Body of pancreas (tissue), 4 donors: ENCODE measurements around the gene PTPN9. TPM values are rescaled to one million over a fixed set of nuclear protein-coding genes. Genes with fewer than 3 reads are reported as not detected.
"Not testable (repeated sequence)": the region's sequence is repeated elsewhere in the genome, so short reads cannot be mapped to it uniquely, and the experiment has no call there.

Experiments
- ATAC-seq: fragments of 150-250 bp; one replicate; pipeline ENCODE4 v1.9.1; 2016
- DNase-seq, 4 donors: peaks; one replicate each; pipeline ENCODE4 v3.0.0-alpha.2; 2019
- H3K27ac ChIP-seq, 4 donors: fragments of 200-600 bp; sonication (generic); 1 replicate in 3 of 4; 2 replicates in 1 of 4; pipeline versions ENCODE4 v1.5.1 to v1.6.1; 2016 to 2019; ENCODE audit warnings: mild to moderate bottlenecking in 1 of 4, mixed read lengths in 1 of 4, moderate library complexity in 1 of 4
- H3K27me3 ChIP-seq, 2 donors: fragments of 200-600 bp; sonication (generic); one replicate each; pipeline ENCODE4 v1.6.0; 2016; ENCODE audit warnings: mild to moderate bottlenecking in 1 of 2
- H3K36me3 ChIP-seq, 2 donors: fragments of 200-600 bp; sonication (generic); replicated peaks in 1 of 2; 2 replicates each; pipeline ENCODE4 v1.5.1; 2016; ENCODE audit warnings: low read depth in 2 of 2; ENCODE audit not compliant: insufficient read depth in 1 of 2
- H3K4me1 ChIP-seq: fragments of 200-600 bp; sonication (generic); one replicate; pipeline ENCODE4 v1.6.0; 2016
- H3K4me3 ChIP-seq, 2 donors: fragments of 200-600 bp; sonication (generic); 1 replicate in 1 of 2; 2 replicates in 1 of 2; pipeline ENCODE4 v1.5.1; 2016 to 2019
- H3K9me3 ChIP-seq, 3 donors: fragments of 200-600 bp; sonication (generic); 1 replicate in 2 of 3; 2 replicates in 1 of 3; pipeline ENCODE4 v1.5.1; 2016
- CTCF ChIP-seq, 7 experiments: fragments of 450-650 bp in 4 of 7; fragments of 200-600 bp in 3 of 7; sonication (generic) in 3 of 7; IDR thresholded peaks; one replicate each; pipeline ENCODE4 v1.5.1; 2016 to 2019; ENCODE audit warnings: antibody characterized with exemption in 7 of 7
- POLR2A ChIP-seq, 3 donors: fragments of 450-650 bp; IDR thresholded peaks; one replicate each; pipeline ENCODE4 v1.6.1; 2016; ENCODE audit warnings: antibody characterized with exemption in 3 of 3, mild to moderate bottlenecking in 2 of 3
- WGBS, 2 donors: methylation state at CpG; one replicate each; pipeline ENCODE4 v1.1.5; 2017; 5-methylcytosine and 5-hydroxymethylcytosine counted together
- intact Hi-C: fragments of 100-400 bp; cut with DNase I; formaldehyde crosslinking; loops from one replicate; pipeline ENCODE4 v1.15.1; 2023
- total RNA-seq, 2 donors: library from RNA; depleted of rRNA; stranded (reverse); fragments of >200 nt; gene quantifications; one replicate each; pipeline ENCODE4 v1.1.0, GENCODE V29; 2016

The PTPN9 gene
- total RNA-seq, 2 donors from 2014 or later, result 7.3 to 9.9 TPM

DNA sequence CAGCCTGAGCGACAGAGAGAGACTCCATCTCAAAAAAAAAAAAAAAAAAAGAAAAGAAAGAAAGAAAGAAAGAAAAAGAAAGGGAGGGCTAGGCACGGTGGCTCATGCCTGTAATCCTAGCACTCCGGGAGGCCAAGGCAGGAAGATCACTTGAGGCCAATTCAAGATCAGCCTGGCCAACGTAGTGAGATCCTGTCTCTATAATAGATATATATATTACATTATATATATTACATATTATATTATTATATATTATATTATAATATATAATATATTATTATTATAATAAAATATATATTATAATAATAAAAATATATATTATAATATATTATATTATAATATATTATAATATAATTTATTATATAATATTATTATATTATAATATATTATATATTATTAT, 48.9 kb downstream of the PTPN9 start:
- ATAC-seq, result no peak
- no peak overlapping the region for H3K4me3 ChIP-seq
- no peaks in the 10 kb centered on the region for H3K36me3 ChIP-seq
- no peaks in the 10 kb centered on the region for H3K9me3 ChIP-seq
- no peaks in the 10 kb centered on the region for H3K27me3 ChIP-seq
- intact Hi-C loops, result no loop called here
- 95% methylated on average over 3 to 4 of the region's 4 CpGs for WGBS, 2 donors
- peaks cover 22% of the 10 kb centered on the region for H3K4me1 ChIP-seq
- no peak overlapping the region for H3K27ac ChIP-seq
- TF ChIP-seq POLR2A (IDR thresholded peaks at IDR 0.05) (no peak), CTCF (IDR thresholded peaks at IDR 0.05) (no peak)
- DNase-seq, result no peak

- H3K27me3 ChIP-seq, H3K9me3 ChIP-seq, H3K4me1 ChIP-seq, H3K4me3 ChIP-seq, ATAC-seq, H3K36me3 ChIP-seq, DNase-seq, intact Hi-C loops, H3K27ac ChIP-seq: not testable (repeated sequence)
- WGBS, 2 donors, result 75 to 87% methylated on average over 3 of the region's 3 CpGs
These were observed 53.4 kb downstream of the PTPN9 start for GRCh38 chr15:75525756-75526155.

GRCh38 chr15:75523011-75523410, 56.1 kb downstream of the PTPN9 start:
- Histone ChIP-seq H3K4me1 (no peaks in the 10 kb centered on the region), H3K27ac (no peak overlapping the region), H3K4me3 (no peak overlapping the region), H3K9me3 (no peaks in the 10 kb centered on the region), H3K27me3 (no peaks in the 10 kb centered on the region), H3K36me3 (peaks cover 0 to 8% of the 10 kb centered on the region in 2 donors)
- no peak for TF ChIP-seq CTCF (IDR thresholded peaks at IDR 0.05)
- TF ChIP-seq POLR2A (IDR thresholded peaks at IDR 0.05), result no peak
- WGBS, 2 donors, result 82 to 87% methylated on average over 2 of the region's 2 CpGs
- DNase-seq (no peak), ATAC-seq (no peak)
- intact Hi-C loops, result no loop called here

- H3K27ac ChIP-seq, result no peak overlapping the region
- H3K27me3 ChIP-seq, result no peaks in the 10 kb centered on the region
- H3K9me3 ChIP-seq, result no peaks in the 10 kb centered on the region
- intact Hi-C loops, result no loop called here
- no peak for TF ChIP-seq CTCF (IDR thresholded peaks at IDR 0.05)
- TF ChIP-seq POLR2A (IDR thresholded peaks at IDR 0.05), result no peak
- H3K4me1 ChIP-seq, result no peaks in the 10 kb centered on the region
- WGBS, 2 donors, result 92 to 95% methylated on average over 1 of the region's 1 CpG
- no peak for ATAC-seq
- DNase-seq, result no peak
- H3K4me3 ChIP-seq, result no peak overlapping the region
- H3K36me3 ChIP-seq, result peaks cover 0 to 8% of the 10 kb centered on the region in 2 donors
These were observed 61.9 kb downstream of the PTPN9 start for GRCh38 chr15:75517233-75517632.

- intact Hi-C loops, result no loop called here
- ATAC-seq (no peak), DNase-seq (peak in 2 of 4 donors; percentile 8 to 23)
- H3K4me1 ChIP-seq, result no peaks in the 10 kb centered on the region
- no peak overlapping the region for H3K4me3 ChIP-seq
- no peak overlapping the region for H3K27ac ChIP-seq
- peak in 6 of 7 experiments; percentile 20 to 53 (median 42) for TF ChIP-seq CTCF (IDR thresholded peaks at IDR 0.05)
- TF ChIP-seq POLR2A (IDR thresholded peaks at IDR 0.05), result no peak
- peaks cover 3 to 7% of the 10 kb centered on the region in 2 donors for H3K36me3 ChIP-seq
- no peaks in the 10 kb centered on the region for H3K9me3 ChIP-seq
- WGBS, 2 donors, result 47 to 49% methylated on average over 7 of the region's 7 CpGs
- no peaks in the 10 kb centered on the region for H3K27me3 ChIP-seq
These were observed 70.1 kb downstream of the PTPN9 start for GRCh38 chr15:75508840-75509532.
